HG02759 (cell line): Measurements from ENCODE around the gene GOLT1B.
"Not testable (repeated sequence)": the region's sequence is repeated elsewhere in the genome, so short reads cannot be mapped to it uniquely, and the experiment has no call there.

ENCODE experiments used
- ATAC-seq: cut with Tn5 transposase; IDR thresholded peaks from one replicate; pipeline ENCODE4 v1.9.1; 2021; ENCODE audit warnings: mild to moderate bottlenecking, moderate library complexity; ENCODE audit not compliant: unreplicated experiment

GOLT1B gene

GRCh38 chr12:21501258-21502163, at the start of gene GOLT1B, which contains the start of gene RECQL:
TSS of gene GOLT1B (plus strand) at chr12:21501789. CDS start at chr12:21501924, 135 bp downstream.
TSS of gene RECQL (minus strand) at chr12:21501635. CDS start at chr12:21499570, 2,065 bp downstream.
- ATAC-seq: peak; percentile 98

- ATAC-seq: peak; percentile 84
Measured at GRCh38 chr12:21453312-21453852, 48.2 kb upstream of the GOLT1B start.

- no peak for ATAC-seq
Measured at GRCh38 chr12:21456291-21456780, 45.3 kb upstream of the GOLT1B start.

- no peak for ATAC-seq
Measured at GRCh38 chr12:21459474-21459873, 42.1 kb upstream of the GOLT1B start.

GRCh38 chr12:21467334-21467733, 34.3 kb upstream of the GOLT1B start:
- not testable (repeated sequence) for ATAC-seq

- ATAC-seq: no peak
Measured at GRCh38 chr12:21471294-21471693, 30.3 kb upstream of the GOLT1B start.

- ATAC-seq: no peak
Measured at GRCh38 chr12:21472197-21472823, 29.3 kb upstream of the GOLT1B start.

GRCh38 chr12:21475552-21475951, 26.0 kb upstream of the GOLT1B start:
- ATAC-seq: no peak

GRCh38 chr12:21476949-21477348, 24.6 kb upstream of the GOLT1B start:
- ATAC-seq: no peak

- ATAC-seq: no peak
Measured at GRCh38 chr12:21478756-21479455, 22.7 kb upstream of the GOLT1B start.

GRCh38 chr12:21483531-21483930, 18.1 kb upstream of the GOLT1B start:
- ATAC-seq: no peak

- ATAC-seq: no peak
Measured at GRCh38 chr12:21485998-21486397, 15.6 kb upstream of the GOLT1B start.

- no peak for ATAC-seq
Measured at GRCh38 chr12:21499765-21500164, 1.8 kb upstream of the GOLT1B start.

- ATAC-seq: no peak
Measured at GRCh38 chr12:21500786-21501257, 767 bp upstream of the GOLT1B start.

- no peak for ATAC-seq
Measured at GRCh38 chr12:21502164-21502496, 541 bp downstream of the GOLT1B start.

- ATAC-seq: no peak
Measured at GRCh38 chr12:21502872-21503271, 1.3 kb downstream of the GOLT1B start.

- no peak for ATAC-seq
Measured at GRCh38 chr12:21505888-21506287, 4.3 kb downstream of the GOLT1B start.

- ATAC-seq: no peak
Measured at GRCh38 chr12:21507849-21508248, 6.3 kb downstream of the GOLT1B start.

- peak; percentile 95 for ATAC-seq
Measured at GRCh38 chr12:21509768-21510167, 8.2 kb downstream of the GOLT1B start.

GRCh38 chr12:21516281-21516680, 14.7 kb downstream of the GOLT1B start:
- ATAC-seq: no peak

- ATAC-seq: no peak
Measured at GRCh38 chr12:21518451-21518850, 16.9 kb downstream of the GOLT1B start.
